Endodermal cell (in vitro differentiated cells): ENCODE measurements around the gene PLPPR5. TPM values are rescaled to one million over a fixed set of nuclear protein-coding genes. Genes with fewer than 3 reads are reported as not detected.

Experiments
- DNase-seq: peaks from one replicate; pipeline ENCODE4 v3.0.0-alpha.2; 2017
- H3K27ac ChIP-seq: 2 replicates; pipeline ENCODE4 v1.5.1; 2013; ENCODE audit warnings: mild to moderate bottlenecking, low read depth, low read length, moderate library complexity
- H3K27me3 ChIP-seq: 2 replicates; pipeline ENCODE4 v1.6.1; 2013; ENCODE audit warnings: mild to moderate bottlenecking, low read length, moderate library complexity; ENCODE audit not compliant: insufficient read depth, control insufficient read depth, poor library complexity, severe bottlenecking
- H3K36me3 ChIP-seq: 2 replicates; pipeline ENCODE4 v1.7.0; 2013; ENCODE audit warnings: mild to moderate bottlenecking, low read length, moderate library complexity; ENCODE audit not compliant: control insufficient read depth, insufficient read depth
- H3K4me1 ChIP-seq: one replicate; pipeline ENCODE4 v1.7.0; 2013; ENCODE audit warnings: low read length; ENCODE audit not compliant: control insufficient read depth, insufficient read depth
- H3K4me3 ChIP-seq: 2 replicates; pipeline ENCODE4 v1.5.1; 2013; ENCODE audit warnings: mild to moderate bottlenecking, low read length, moderate library complexity
- H3K9ac ChIP-seq: 2 replicates; pipeline ENCODE4 v1.6.1; 2013; ENCODE audit warnings: mild to moderate bottlenecking, low read length, moderate library complexity; ENCODE audit not compliant: poor library complexity, severe bottlenecking; ENCODE audit errors: extremely low read depth
- H3K9me3 ChIP-seq: 2 replicates; pipeline ENCODE4 v1.6.1; 2013; ENCODE audit warnings: mild to moderate bottlenecking, low read length, moderate library complexity; ENCODE audit not compliant: control insufficient read depth
- H3K27ac Mint-ChIP-seq: 2 replicates; pipeline ENCODE4 v1.8.0; 2020; ENCODE audit warnings: mixed read lengths
- H3K27me3 Mint-ChIP-seq: 2 replicates; pipeline ENCODE4 v1.8.0; 2021; ENCODE audit warnings: mild to moderate bottlenecking, mixed read lengths; ENCODE audit not compliant: insufficient read depth
- H3K36me3 Mint-ChIP-seq: 2 replicates; pipeline ENCODE4 v1.8.0; 2020; ENCODE audit warnings: low read depth, mixed read lengths
- H3K4me1 Mint-ChIP-seq: 2 replicates; pipeline ENCODE4 v1.8.0; 2020; ENCODE audit warnings: mixed read lengths
- H3K4me3 Mint-ChIP-seq: 2 replicates; pipeline ENCODE4 v1.8.0; 2020; ENCODE audit warnings: mild to moderate bottlenecking, moderate library complexity, mixed read lengths
- H3K9me3 Mint-ChIP-seq: 2 replicates; pipeline ENCODE4 v1.8.0; 2020; ENCODE audit warnings: mild to moderate bottlenecking, mixed read lengths
- CTCF ChIP-seq: fragments of 200-600 bp; sonication (generic); conservative IDR thresholded peaks from 2 replicates; pipeline ENCODE4 v1.5.0; 2021; ENCODE audit warnings: antibody characterized with exemption, mild to moderate bottlenecking
- WGBS, 2 experiments: methylation state at CpG; one replicate each; pipeline versions ENCODE4 v1.1.5 to v1.1.7; 2013; ENCODE audit warnings: missing lambda C conversion rate in 2 of 2, mixed read lengths in 1 of 2; ENCODE audit not compliant: insufficient coverage in 1 of 2, insufficient read length in 1 of 2; 5-methylcytosine and 5-hydroxymethylcytosine counted together
- total RNA-seq, 2 donors: library from RNA; stranded (reverse); fragmentation: NEBNext Ultra II Directional in 1 of 2; extraction: Animal tissue kit (Norgen Biotek cat#: 25700) in 1 of 2; gene quantifications; 2 replicates in 1 of 2; 3 replicates in 1 of 2; pipeline ENCODE4 v1.2.1, GENCODE V29; 2021

The PLPPR5 gene
- total RNA-seq, 2 donors from 2014 or later = 0.18 to 0.31 TPM

DNA sequence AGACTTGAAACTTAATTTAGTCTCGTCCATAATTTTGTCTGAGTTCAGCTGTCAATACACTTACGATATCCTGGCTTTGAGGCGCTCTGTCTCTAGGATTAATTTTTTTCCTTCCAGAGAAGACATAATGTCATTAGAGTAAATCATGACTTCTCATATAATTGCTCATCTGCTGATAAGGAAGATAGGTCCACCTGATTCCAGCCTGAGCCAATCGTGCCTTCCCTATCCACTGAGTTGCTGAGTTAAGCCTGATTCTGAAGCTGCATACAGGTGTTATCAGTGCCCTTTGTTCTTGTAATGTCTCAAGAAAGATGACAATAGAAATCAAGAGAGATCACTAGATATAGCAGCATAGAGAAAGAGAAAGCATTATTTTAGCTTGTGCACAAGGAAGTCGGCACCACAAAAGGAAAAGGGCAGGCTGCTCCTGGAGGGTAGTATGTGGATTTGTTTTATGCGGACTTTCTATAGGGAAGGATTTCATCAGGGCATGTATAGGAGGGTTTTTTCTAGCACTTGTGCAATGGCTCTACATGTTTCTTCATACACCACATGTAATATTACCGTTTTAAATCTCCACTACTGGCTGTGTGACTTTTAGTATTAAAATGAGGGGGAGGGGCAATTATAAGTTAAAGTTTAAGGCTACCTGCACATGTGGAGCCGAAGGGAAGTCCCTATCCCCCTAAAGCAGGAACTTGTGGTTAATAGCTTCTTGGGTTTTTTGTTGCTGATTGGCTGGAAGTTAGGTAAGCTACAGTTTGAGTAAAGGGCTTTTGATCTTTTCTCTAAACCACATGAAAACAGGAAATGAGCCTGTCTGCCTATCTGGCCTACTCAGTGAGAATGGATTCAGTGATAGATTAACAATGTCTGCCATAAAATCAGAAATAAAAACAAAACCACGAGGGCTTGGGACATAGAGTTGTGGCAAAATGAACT lies 133.4 kb downstream of the PLPPR5 start:
- Histone ChIP-seq H3K27ac (no peak overlapping the region), H3K9ac (no peak overlapping the region), H3K36me3 (no peaks in the 10 kb centered on the region), H3K4me1 (peaks cover 6% of the 10 kb centered on the region), H3K27me3 (no peaks in the 10 kb centered on the region), H3K4me3 (peak overlapping the region; percentile 46), H3K9me3 (peaks cover 23% of the 10 kb centered on the region)
- no peak overlapping the region for H3K27ac Mint-ChIP-seq
- no peak for TF ChIP-seq CTCF
- H3K4me3 Mint-ChIP-seq = no peak overlapping the region
- H3K27me3 Mint-ChIP-seq = no peaks in the 10 kb centered on the region
- H3K9me3 Mint-ChIP-seq = peaks cover 20% of the 10 kb centered on the region
- H3K36me3 Mint-ChIP-seq = no peaks in the 10 kb centered on the region
- DNase-seq = no peak
- WGBS, 2 experiments = 92 to 93% methylated on average over 2 to 9 of the region's 9 CpGs
- peaks cover 17% of the 10 kb centered on the region for H3K4me1 Mint-ChIP-seq

GRCh38 chr1:98865796-98866195 lies 138.9 kb downstream of the PLPPR5 start:
- Mint-ChIP-seq H3K4me3 (no peak overlapping the region), H3K4me1 (no peaks in the 10 kb centered on the region), H3K27ac (no peak overlapping the region), H3K9me3 (peaks cover 27% of the 10 kb centered on the region), H3K36me3 (no peaks in the 10 kb centered on the region), H3K27me3 (peaks cover 3% of the 10 kb centered on the region)
- Histone ChIP-seq H3K4me3 (peak overlapping the region; percentile 15), H3K9me3 (peaks cover 45% of the 10 kb centered on the region), H3K9ac (no peak overlapping the region), H3K27ac (no peak overlapping the region), H3K36me3 (no peaks in the 10 kb centered on the region), H3K4me1 (no peaks in the 10 kb centered on the region), H3K27me3 (no peaks in the 10 kb centered on the region)
- no peak for TF ChIP-seq CTCF
- 91 to 100% methylated on average over 1 of the region's 1 CpG for WGBS, 2 experiments
- no peak for DNase-seq

DNA sequence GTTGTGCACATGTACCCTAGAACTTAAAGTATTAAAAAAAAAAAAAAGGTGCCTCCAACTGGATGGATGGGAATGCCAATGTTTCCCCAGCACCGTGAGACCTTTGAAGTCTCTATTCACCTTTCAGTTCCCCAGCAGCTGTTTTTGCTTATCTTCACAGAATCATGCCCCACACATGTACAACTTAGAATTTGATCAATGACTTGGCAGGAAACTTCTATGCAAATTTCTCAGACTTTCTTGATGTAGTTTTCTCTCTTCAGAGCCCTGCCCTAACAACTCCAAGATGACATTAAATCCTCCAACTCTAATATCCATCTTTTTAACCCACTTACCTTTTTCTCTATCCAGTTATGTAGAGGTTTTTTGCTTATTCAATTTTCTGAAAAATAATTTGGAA lies 144.3 kb downstream of the PLPPR5 start:
- H3K27me3 Mint-ChIP-seq = peaks cover 12% of the 10 kb centered on the region
- DNase-seq = no peak

More for the DNA sequence above, 144.3 kb downstream of the PLPPR5 start:
- Histone ChIP-seq H3K27ac (no peak overlapping the region), H3K9me3 (peaks cover 13% of the 10 kb centered on the region), H3K36me3 (no peaks in the 10 kb centered on the region), H3K9ac (no peak overlapping the region), H3K27me3 (no peaks in the 10 kb centered on the region), H3K4me1 (no peaks in the 10 kb centered on the region), H3K4me3 (no peak overlapping the region)
- TF ChIP-seq CTCF = no peak
- WGBS, 2 experiments = 88 to 100% methylated on average over 1 of the region's 1 CpG
- Mint-ChIP-seq H3K9me3 (peaks cover 4% of the 10 kb centered on the region), H3K4me3 (no peak overlapping the region), H3K36me3 (no peaks in the 10 kb centered on the region), H3K4me1 (no peaks in the 10 kb centered on the region), H3K27ac (no peak overlapping the region)
